H1 (cell line): ENCODE measurements around the gene FGF10. TPM values are rescaled to one million over a fixed set of nuclear protein-coding genes. Genes with fewer than 3 reads are reported as not detected.

Experiments
- CTCF ChIA-PET: fragments of 300-600 bp; sonication (Branson Sonifier 250); formaldehyde crosslinking; loops from one replicate; lab custom pipeline; 2021; ENCODE audit not compliant: partially characterized antibody; lab: Charles Lee
- POLR2A ChIA-PET: fragments of 300-600 bp; sonication (Branson Sonifier 250); formaldehyde crosslinking; loops from one replicate; lab custom pipeline; 2021; ENCODE audit warnings: inconsistent platforms; ENCODE audit not compliant: partially characterized antibody; lab: Charles Lee
- DNase-seq, 2 experiments: peaks; one replicate each; pipeline versions ENCODE4 v3.0.0 to v3.0.0-alpha.2; 2010 to 2022; ENCODE audit warnings: low spot score in 2 of 2, low read depth in 1 of 2, mixed read lengths in 1 of 2
- FAIRE-seq: peaks from 2 replicates; lab custom pipeline; 2011; peaks lifted over from hg19 to GRCh38; lab: Jason Lieb, UNC
- H2AFZ ChIP-seq: 2 replicates; pipeline ENCODE4 v1.8.1; 2012; ENCODE audit warnings: low read length, inconsistent platforms
- H2AK5ac ChIP-seq: 2 replicates; pipeline ENCODE4 v1.6.1; 2013; ENCODE audit warnings: low read depth, low read length
- H2BK120ac ChIP-seq: replicated peaks from 2 replicates; pipeline ENCODE3; 2013; ENCODE audit warnings: low read depth, low read length, inconsistent platforms
- H2BK12ac ChIP-seq: 2 replicates; pipeline ENCODE4 v1.6.1; 2013; ENCODE audit warnings: low read depth, low read length
- H2BK15ac ChIP-seq: 2 replicates; pipeline ENCODE4 v1.6.1; 2013; ENCODE audit warnings: low read length
- H2BK20ac ChIP-seq: 2 replicates; pipeline ENCODE4 v1.6.1; 2013; ENCODE audit warnings: low read length
- H2BK5ac ChIP-seq: 2 replicates; pipeline ENCODE4 v1.6.1; 2013; ENCODE audit warnings: low read depth, low read length
- H3K14ac ChIP-seq: 2 replicates; pipeline ENCODE4 v1.6.1; 2013; ENCODE audit warnings: inconsistent platforms; ENCODE audit not compliant: insufficient read length
- H3K18ac ChIP-seq: 2 replicates; pipeline ENCODE4 v1.6.1; 2013; ENCODE audit warnings: low read length; ENCODE audit errors: extremely low read depth
- H3K23ac ChIP-seq: 2 replicates; pipeline ENCODE4 v1.6.1; 2013; ENCODE audit warnings: inconsistent platforms; ENCODE audit not compliant: insufficient read length
- H3K23me2 ChIP-seq: 2 replicates; pipeline ENCODE4 v1.6.1; 2013; ENCODE audit warnings: low read depth, low read length
- H3K27ac ChIP-seq: 2 replicates; pipeline ENCODE4 v1.6.1; 2011; ENCODE audit warnings: low read depth, low read length, inconsistent platforms
- H3K27me3 ChIP-seq, 4 experiments: replicated peaks in 1 of 4; 1 replicate in 1 of 4; 2 replicates in 3 of 4; pipeline versions ENCODE4 v1.6.1 to v1.8.1; 2011 to 2013; ENCODE audit warnings: low read length in 3 of 4, mild to moderate bottlenecking in 3 of 4, inconsistent platforms in 2 of 4, mixed read lengths in 2 of 4, moderate library complexity in 1 of 4; ENCODE audit not compliant: control insufficient read depth in 3 of 4, insufficient read depth in 3 of 4; ENCODE audit errors: extremely low read depth in 1 of 4
- H3K36me3 ChIP-seq, 4 experiments: 2 replicates each; pipeline versions ENCODE4 v1.6.1 to v1.8.1; 2011 to 2013; ENCODE audit warnings: mild to moderate bottlenecking in 4 of 4, low read length in 3 of 4, moderate library complexity in 2 of 4, control low read depth in 1 of 4, inconsistent platforms in 1 of 4; ENCODE audit not compliant: insufficient read depth in 4 of 4, control insufficient read depth in 2 of 4
- H3K4ac ChIP-seq: replicated peaks from 2 replicates; pipeline ENCODE3; 2013; ENCODE audit warnings: low read length, low read depth, mixed read lengths, inconsistent platforms; ENCODE audit not compliant: insufficient read length
- H3K4me1 ChIP-seq, 4 experiments: replicated peaks in 1 of 4; 1 replicate in 1 of 4; 2 replicates in 3 of 4; pipeline versions ENCODE4 v1.6.1 to v1.8.1; 2011 to 2013; ENCODE audit warnings: low read length in 3 of 4, inconsistent platforms in 2 of 4, mixed read lengths in 1 of 4; ENCODE audit not compliant: insufficient read depth in 4 of 4, control insufficient read depth in 3 of 4
- H3K4me2 ChIP-seq, 2 experiments: 2 replicates each; pipeline versions ENCODE4 v1.6.1 to v1.8.1; 2011 to 2013; ENCODE audit warnings: low read depth in 2 of 2, low read length in 2 of 2, control low read depth in 1 of 2, inconsistent platforms in 1 of 2, mild to moderate bottlenecking in 1 of 2; ENCODE audit not compliant: insufficient read depth in 1 of 2
- H3K4me3 ChIP-seq, 4 experiments: fragments of 200-600, 300-600 bp in 1 of 4; sonication (generic), shearing (Covaris generic), sonication (Bioruptor Twin) in 1 of 4; 2 replicates each; pipeline versions ENCODE4 v1.5.1 to v1.8.1; 2011 to 2016; ENCODE audit warnings: low read length in 4 of 4, low read depth in 3 of 4, control low read depth in 2 of 4, inconsistent platforms in 2 of 4, mild to moderate bottlenecking in 2 of 4, mixed read lengths in 1 of 4, moderate library complexity in 1 of 4; ENCODE audit not compliant: insufficient read depth in 2 of 4; ENCODE audit errors: extremely low read depth in 1 of 4
- H3K56ac ChIP-seq: replicated peaks from 2 replicates; pipeline ENCODE3; 2013; ENCODE audit warnings: low read depth, mild to moderate bottlenecking, mixed read lengths, low read length, inconsistent platforms; ENCODE audit not compliant: insufficient read length
- H3K79me1 ChIP-seq: 2 replicates; pipeline ENCODE4 v1.6.1; 2013; ENCODE audit warnings: low read depth, low read length, control low read depth
- H3K79me2 ChIP-seq, 2 experiments: 2 replicates each; pipeline versions ENCODE4 v1.6.1 to v1.8.1; 2012 to 2013; ENCODE audit warnings: low read length in 2 of 2, mild to moderate bottlenecking in 2 of 2, inconsistent platforms in 1 of 2; ENCODE audit not compliant: insufficient read depth in 2 of 2, control insufficient read depth in 1 of 2
- H3K9ac ChIP-seq, 4 experiments: replicated peaks in 1 of 4; 1 replicate in 1 of 4; 2 replicates in 3 of 4; pipeline versions ENCODE4 v1.6.1 to v1.8.1; 2011 to 2013; ENCODE audit warnings: low read depth in 3 of 4, low read length in 3 of 4, control low read depth in 2 of 4, mild to moderate bottlenecking in 2 of 4, moderate library complexity in 2 of 4, inconsistent platforms in 1 of 4; ENCODE audit errors: extremely low read depth in 1 of 4
- H3K9me3 ChIP-seq, 2 experiments: 2 replicates each; pipeline versions ENCODE4 v1.6.1 to v1.8.1; 2012 to 2013; ENCODE audit warnings: mild to moderate bottlenecking in 2 of 2, moderate library complexity in 2 of 2, control low read depth in 1 of 2, inconsistent platforms in 1 of 2, low read depth in 1 of 2, low read length in 1 of 2, mixed read lengths in 1 of 2; ENCODE audit not compliant: insufficient read depth in 2 of 2
- H4K20me1 ChIP-seq, 2 experiments: replicated peaks in 1 of 2; 2 replicates each; pipeline versions ENCODE3 to v1.8.1; 2011 to 2013; ENCODE audit warnings: inconsistent platforms in 2 of 2, low read length in 2 of 2, mild to moderate bottlenecking in 1 of 2; ENCODE audit not compliant: insufficient read depth in 2 of 2, control insufficient read depth in 1 of 2
- H4K5ac ChIP-seq: 2 replicates; pipeline ENCODE4 v1.6.1; 2013; ENCODE audit warnings: low read length, low read depth, mixed read lengths, inconsistent platforms; ENCODE audit not compliant: insufficient read length
- H4K8ac ChIP-seq: 2 replicates; pipeline ENCODE4 v1.8.0; 2013; ENCODE audit warnings: mild to moderate bottlenecking, moderate library complexity, low read length, inconsistent platforms; ENCODE audit not compliant: insufficient read depth; ENCODE audit errors: extremely low read depth
- H4K91ac ChIP-seq: replicated peaks from 2 replicates; pipeline ENCODE3; 2013; ENCODE audit warnings: low read length, mixed read lengths, inconsistent platforms; ENCODE audit not compliant: insufficient read length
- WGBS, 2 experiments: shearing (Covaris generic) in 1 of 2; methylation state at CpG; one replicate each; pipeline versions ENCODE4 v1.1.6 to v1.1.7; 2013 to 2015; ENCODE audit warnings: low lambda C conversion rate in 2 of 2, mixed read lengths in 2 of 2, inconsistent platforms in 1 of 2, low coverage in 1 of 2, missing lambda C conversion rate in 1 of 2; ENCODE audit not compliant: insufficient replicate concordance in 2 of 2, insufficient coverage in 1 of 2, insufficient read length in 1 of 2; ENCODE audit errors: extremely low coverage in 1 of 2, missing lambda C conversion rate in 1 of 2; 5-methylcytosine and 5-hydroxymethylcytosine counted together
- polyA plus RNA-seq, 7 experiments: library from polyadenylated mRNA; depleted of rRNA in 3 of 7; stranded (reverse) in 5 of 7; unstranded in 2 of 7; fragments of >200 nt in 5 of 7; fragments of 200-250 nt in 2 of 7; gene quantifications; 1 replicate in 5 of 7; 2 replicates in 1 of 7; 4 replicates in 1 of 7; pipeline versions ENCODE4 v1.2.1 to v1.2.3, GENCODE V29; 2011 to 2013; ENCODE audit warnings: missing spikeins in 2 of 7, mixed read lengths in 2 of 7
- total RNA-seq: library from RNA; stranded (reverse); fragmentation: NEBNext Ultra II Directional; extraction: Animal tissue kit (Norgen Biotek cat#: 25700); gene quantifications from 2 replicates; pipeline ENCODE4 v1.2.1, GENCODE V29; 2021
- TF ChIP-seq, protein P1 (sequence below), 3 experiments: IDR thresholded peaks; 1 replicate in 2 of 3; 2 replicates in 1 of 3; pipeline versions ENCODE4 v1.5.1 to v1.6.1; 2011; ENCODE audit warnings: low read length in 3 of 3, mild to moderate bottlenecking in 3 of 3, inconsistent platforms in 2 of 3, low read depth in 1 of 3, moderate library complexity in 1 of 3; ENCODE audit not compliant: insufficient read depth in 1 of 3; ENCODE audit errors: control extremely low read depth in 1 of 3

Gene FGF10
- total and polyA plus RNA-seq, 2 of the 8 experiments (the other 6 are each of a cell fraction or from before 2014, with no cell fraction given), result 0.06 to 0.54 TPM

DNA sequence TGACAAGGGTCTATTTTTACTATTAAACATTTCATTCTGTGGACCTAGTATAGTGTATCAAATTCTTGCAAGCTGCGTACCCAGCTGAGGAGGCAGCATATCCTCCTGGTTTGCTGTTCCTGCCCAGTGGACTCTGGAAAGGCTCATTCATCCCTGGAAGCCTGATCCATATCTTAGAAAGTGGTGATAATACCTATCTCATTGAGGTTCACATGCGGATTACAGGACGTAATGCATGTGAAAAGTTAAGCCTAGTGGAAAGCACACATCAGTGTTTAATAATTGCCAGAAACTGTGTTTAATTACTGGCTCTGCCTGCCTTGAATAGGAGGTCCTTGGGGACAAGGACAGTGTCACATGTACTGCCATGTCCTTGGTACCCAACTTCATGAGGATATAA, 132.0 kb downstream of the FGF10 start:
- no peaks in the 10 kb centered on the region for H3K9me3 ChIP-seq

More for the DNA sequence above, 132.0 kb downstream of the FGF10 start:
- H2BK12ac ChIP-seq, result no peak overlapping the region
- CTCF ChIA-PET, result no interaction called here
- TF ChIP-seq, protein P1, sequence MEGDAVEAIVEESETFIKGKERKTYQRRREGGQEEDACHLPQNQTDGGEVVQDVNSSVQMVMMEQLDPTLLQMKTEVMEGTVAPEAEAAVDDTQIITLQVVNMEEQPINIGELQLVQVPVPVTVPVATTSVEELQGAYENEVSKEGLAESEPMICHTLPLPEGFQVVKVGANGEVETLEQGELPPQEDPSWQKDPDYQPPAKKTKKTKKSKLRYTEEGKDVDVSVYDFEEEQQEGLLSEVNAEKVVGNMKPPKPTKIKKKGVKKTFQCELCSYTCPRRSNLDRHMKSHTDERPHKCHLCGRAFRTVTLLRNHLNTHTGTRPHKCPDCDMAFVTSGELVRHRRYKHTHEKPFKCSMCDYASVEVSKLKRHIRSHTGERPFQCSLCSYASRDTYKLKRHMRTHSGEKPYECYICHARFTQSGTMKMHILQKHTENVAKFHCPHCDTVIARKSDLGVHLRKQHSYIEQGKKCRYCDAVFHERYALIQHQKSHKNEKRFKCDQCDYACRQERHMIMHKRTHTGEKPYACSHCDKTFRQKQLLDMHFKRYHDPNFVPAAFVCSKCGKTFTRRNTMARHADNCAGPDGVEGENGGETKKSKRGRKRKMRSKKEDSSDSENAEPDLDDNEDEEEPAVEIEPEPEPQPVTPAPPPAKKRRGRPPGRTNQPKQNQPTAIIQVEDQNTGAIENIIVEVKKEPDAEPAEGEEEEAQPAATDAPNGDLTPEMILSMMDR (IDR thresholded peaks at IDR 0.05; ENCODE audit: control extremely low read depth in 1 of 3, insufficient read depth in 1 of 3, low read depth in 1 of 3, low read length in 3 of 3), result no peak
- TF ChIP-seq, all 59 proteins: peak for 0
- H3K23me2 ChIP-seq, result no peaks in the 10 kb centered on the region; the same call in 1 of the 2 replicates
- no peak overlapping the region for H4K5ac ChIP-seq
- no peak overlapping the region for H3K4me3 ChIP-seq
- no peak for FAIRE-seq
- no peak overlapping the region for H3K14ac ChIP-seq
- H3K18ac ChIP-seq, result no peak overlapping the region
- no peak overlapping the region for H3K4me2 ChIP-seq
- H2BK120ac ChIP-seq, result no peak overlapping the region
- H2BK5ac ChIP-seq, result no peak overlapping the region
- H3K79me2 ChIP-seq, result no peaks in the 10 kb centered on the region
- POLR2A ChIA-PET, result no interaction called here
- H2AFZ ChIP-seq, result peak overlapping the region; percentile 63; the same call in 1 of the 2 replicates
- H3K9ac ChIP-seq, result no peak overlapping the region
- no peak overlapping the region for H3K23ac ChIP-seq
- H3K36me3 ChIP-seq, result no peaks in the 10 kb centered on the region
- 96% methylated on average over 3 of the region's 3 CpGs; no CpG with 5 or more reads in 1 of the 2 experiments for WGBS, 2 experiments
- no peaks in the 10 kb centered on the region for H3K79me1 ChIP-seq
- no peak overlapping the region for H4K91ac ChIP-seq
- H3K4me1 ChIP-seq, result no peaks in the 10 kb centered on the region
- H2BK15ac ChIP-seq, result no peak overlapping the region
- no peak for DNase-seq
- H2AK5ac ChIP-seq, result no peak overlapping the region
- no peak overlapping the region for H3K56ac ChIP-seq
- H4K8ac ChIP-seq, result no peak overlapping the region
- H3K4ac ChIP-seq, result no peak overlapping the region
- no peak overlapping the region for H3K27ac ChIP-seq
- no peak overlapping the region for H2BK20ac ChIP-seq
- H4K20me1 ChIP-seq, result no peaks in the 10 kb centered on the region
- no peaks in the 10 kb centered on the region for H3K27me3 ChIP-seq
